ACC112 (cell line): ENCODE data around the gene SHLD1.

Experiments used
- H2AFZ ChIP-seq: fragments of 200-600 bp; sonication (generic); one replicate; pipeline ENCODE4 v1.6.0; 2017; ENCODE audit warnings: antibody characterized with exemption, low read length; ENCODE audit not compliant: unreplicated experiment
- H3K27ac ChIP-seq: fragments of 200-600 bp; sonication (generic); 2 replicates; pipeline ENCODE4 v1.5.1; 2014; ENCODE audit warnings: low read depth, mild to moderate bottlenecking, antibody characterized with exemption, low read length, moderate library complexity
- H3K27me3 ChIP-seq: fragments of 200-600 bp; sonication (generic); 2 replicates; pipeline ENCODE4 v1.6.1; 2014; ENCODE audit warnings: mild to moderate bottlenecking, antibody characterized with exemption, low read length, moderate library complexity, mixed read lengths; ENCODE audit not compliant: insufficient read depth
- H3K36me3 ChIP-seq: fragments of 200-600 bp; sonication (generic); 2 replicates; pipeline ENCODE4 v1.6.1; 2016; ENCODE audit warnings: mild to moderate bottlenecking, antibody characterized with exemption, low read length, moderate library complexity, mixed read lengths; ENCODE audit not compliant: insufficient read depth
- H3K4me1 ChIP-seq: fragments of 200-600 bp; sonication (generic); one replicate; pipeline ENCODE4 v1.6.1; 2016; ENCODE audit warnings: low read length, mixed read lengths; ENCODE audit not compliant: insufficient read depth, unreplicated experiment, control insufficient read depth
- H3K4me3 ChIP-seq: fragments of 200-600 bp; sonication (generic); 2 replicates; pipeline ENCODE4 v1.5.1; 2014; ENCODE audit warnings: mild to moderate bottlenecking, low read depth, low read length
- H3K79me2 ChIP-seq: fragments of 200-600 bp; sonication (generic); one replicate; pipeline ENCODE4 v1.6.0; 2016; ENCODE audit warnings: low read length; ENCODE audit not compliant: control insufficient read depth, unreplicated experiment, insufficient read depth

SHLD1 gene

DNA sequence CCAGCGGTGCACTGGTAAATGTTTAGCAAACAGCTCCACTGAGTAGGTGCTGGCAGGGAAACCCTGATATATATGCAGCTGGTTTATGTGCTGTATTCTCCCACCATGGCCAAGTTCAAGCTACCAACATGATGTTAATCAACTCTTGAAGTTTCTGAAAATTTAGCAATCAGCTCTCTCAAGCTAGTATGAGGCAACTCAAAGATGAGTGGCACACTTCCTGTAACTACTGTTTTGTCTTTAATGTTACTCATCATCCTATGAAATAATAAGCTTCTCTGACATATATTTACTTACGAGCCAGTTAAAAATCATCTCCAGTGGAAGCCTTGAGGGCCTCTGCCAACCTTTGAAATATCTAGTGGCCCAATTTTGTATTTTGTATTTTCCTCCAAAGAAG, 145.4 kb downstream of the SHLD1 start:
- Histone ChIP-seq H3K27ac (no peak overlapping the region), H3K36me3 (no peaks in the 10 kb centered on the region), H3K4me3 (no peak overlapping the region), H2AFZ (no peak overlapping the region), H3K4me1 (no peaks in the 10 kb centered on the region), H3K79me2 (no peaks in the 10 kb centered on the region), H3K27me3 (peaks cover 68% of the 10 kb centered on the region)

DNA sequence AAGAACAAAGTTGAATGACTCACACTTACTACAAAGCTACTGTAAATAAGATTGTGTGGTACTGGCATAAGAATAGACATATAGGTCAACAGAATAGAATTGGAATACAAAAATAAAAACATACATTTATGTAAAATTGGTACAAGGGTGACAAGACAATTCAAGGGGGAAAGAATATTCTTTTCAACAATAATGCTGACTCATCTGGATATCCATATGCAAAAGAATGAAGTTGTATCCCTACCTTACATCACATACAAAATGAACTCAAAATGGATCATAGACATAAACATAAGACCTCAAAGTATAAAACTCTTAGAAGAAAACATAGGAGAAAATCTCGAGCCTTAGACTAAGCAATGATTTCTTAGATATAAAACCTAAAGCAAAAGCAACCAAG, 149.2 kb downstream of the SHLD1 start:
- peaks cover 77% of the 10 kb centered on the region for H3K27me3 ChIP-seq
- no peak overlapping the region for H3K27ac ChIP-seq
- no peak overlapping the region for H3K4me3 ChIP-seq
- H3K36me3 ChIP-seq, result no peaks in the 10 kb centered on the region
- H3K4me1 ChIP-seq, result no peaks in the 10 kb centered on the region
- H2AFZ ChIP-seq, result no peak overlapping the region
- no peaks in the 10 kb centered on the region for H3K79me2 ChIP-seq

- Histone ChIP-seq H3K4me3 (no peak overlapping the region), H3K79me2 (no peaks in the 10 kb centered on the region), H3K27me3 (peaks cover 78% of the 10 kb centered on the region), H3K36me3 (no peaks in the 10 kb centered on the region), H3K27ac (no peak overlapping the region), H2AFZ (no peak overlapping the region), H3K4me1 (no peaks in the 10 kb centered on the region)
These were observed 150.7 kb downstream of the SHLD1 start for GRCh38 chr20:5900908-5901307.

GRCh38 chr20:5908981-5909380, 158.8 kb downstream of the SHLD1 start:
- no peaks in the 10 kb centered on the region for H3K79me2 ChIP-seq
- no peak overlapping the region for H3K4me3 ChIP-seq
- H3K27me3 ChIP-seq, result peaks cover 89% of the 10 kb centered on the region

GRCh38 chr20:5910186-5910585, 160.0 kb downstream of the SHLD1 start:
- no peak overlapping the region for H3K27ac ChIP-seq
- no peak overlapping the region for H3K4me3 ChIP-seq
- H3K36me3 ChIP-seq, result no peaks in the 10 kb centered on the region
- H3K27me3 ChIP-seq, result peaks cover 88% of the 10 kb centered on the region
- H3K4me1 ChIP-seq, result peaks cover 6% of the 10 kb centered on the region
- H2AFZ ChIP-seq, result no peak overlapping the region
- no peaks in the 10 kb centered on the region for H3K79me2 ChIP-seq

More at GRCh38 chr20:5908981-5909380, 158.8 kb downstream of the SHLD1 start:
- H3K4me1 ChIP-seq, result peaks cover 6% of the 10 kb centered on the region
- H2AFZ ChIP-seq, result no peak overlapping the region
- no peaks in the 10 kb centered on the region for H3K36me3 ChIP-seq
- no peak overlapping the region for H3K27ac ChIP-seq

DNA sequence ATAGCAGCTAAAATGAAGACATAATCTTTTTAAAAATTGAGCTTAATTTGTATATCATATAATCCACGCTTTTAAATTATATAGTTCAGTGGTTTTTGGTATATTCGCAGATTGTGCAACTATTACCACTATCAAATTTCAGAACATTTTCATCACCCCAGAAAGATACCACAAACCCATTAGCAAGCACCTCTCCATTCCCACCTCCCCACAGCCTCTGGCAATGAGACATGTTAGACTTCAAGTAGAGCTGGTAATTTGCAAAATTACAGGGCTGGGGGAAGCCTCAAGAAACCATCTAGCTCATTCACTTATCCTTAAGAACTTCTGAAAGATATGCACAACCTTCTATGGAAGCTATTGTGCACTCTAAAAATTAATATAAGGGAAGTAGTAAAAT, 163.0 kb downstream of the SHLD1 start:
- H3K79me2 ChIP-seq, result no peaks in the 10 kb centered on the region
- no peaks in the 10 kb centered on the region for H3K36me3 ChIP-seq
- H3K27ac ChIP-seq, result no peak overlapping the region
- H3K4me3 ChIP-seq, result no peak overlapping the region
- H3K4me1 ChIP-seq, result peaks cover 6% of the 10 kb centered on the region
- no peak overlapping the region for H2AFZ ChIP-seq
- H3K27me3 ChIP-seq, result peaks cover 58% of the 10 kb centered on the region
